Skin epidermis (tissue), 12 donors: ENCODE results near the gene SHTN1.

Source experiments
- H3K27ac ChIP-seq, 21 experiments: fragments of 200-600 bp; sonication (generic) in 11 of 21; one replicate each; pipeline ENCODE4 v1.5.0; 2020; ENCODE audit warnings: mild to moderate bottlenecking in 3 of 21, inconsistent platforms in 2 of 21, moderate library complexity in 2 of 21
- H3K4me3 ChIP-seq, 7 experiments: fragments of 200-600 bp; sonication (generic) in 2 of 7; one replicate each; pipeline ENCODE4 v1.5.0; 2020; ENCODE audit warnings: inconsistent platforms in 2 of 7, mild to moderate bottlenecking in 2 of 7, moderate library complexity in 1 of 7

The SHTN1 gene

GRCh38 chr10:116880716-116881482, 124.1 kb downstream of the SHTN1 start:
- no peak overlapping the region for H3K27ac ChIP-seq
- no peak overlapping the region for H3K4me3 ChIP-seq

GRCh38 chr10:116879817-116880216, 125.2 kb downstream of the SHTN1 start:
- Histone ChIP-seq H3K27ac (no peak overlapping the region), H3K4me3 (no peak overlapping the region)

- Histone ChIP-seq H3K27ac (no peak overlapping the region), H3K4me3 (no peak overlapping the region)
Measured at GRCh38 chr10:116878123-116878522, 126.9 kb downstream of the SHTN1 start.

GRCh38 chr10:116877391-116877790, 127.6 kb downstream of the SHTN1 start:
- Histone ChIP-seq H3K27ac (no peak overlapping the region), H3K4me3 (no peak overlapping the region)

GRCh38 chr10:116875897-116876296, 129.1 kb downstream of the SHTN1 start:
- Histone ChIP-seq H3K27ac (no peak overlapping the region), H3K4me3 (no peak overlapping the region)

- Histone ChIP-seq H3K27ac (no peak overlapping the region), H3K4me3 (no peak overlapping the region)
Measured at GRCh38 chr10:116873134-116873533, 131.9 kb downstream of the SHTN1 start.

GRCh38 chr10:116870949-116871348, 134.0 kb downstream of the SHTN1 start:
- H3K4me3 ChIP-seq, result no peak overlapping the region
- H3K27ac ChIP-seq, result no peak overlapping the region

- H3K27ac ChIP-seq, result no peak overlapping the region
- H3K4me3 ChIP-seq, result no peak overlapping the region
Measured at GRCh38 chr10:116868722-116869121, 136.3 kb downstream of the SHTN1 start.

GRCh38 chr10:116868198-116868676, 136.8 kb downstream of the SHTN1 start:
- Histone ChIP-seq H3K4me3 (no peak overlapping the region), H3K27ac (no peak overlapping the region)

GRCh38 chr10:116866987-116867595, 137.9 kb downstream of the SHTN1 start:
- no peak overlapping the region for H3K27ac ChIP-seq
- H3K4me3 ChIP-seq, result no peak overlapping the region

GRCh38 chr10:116866066-116866465, 138.9 kb downstream of the SHTN1 start:
- H3K27ac ChIP-seq, result no peak overlapping the region
- no peak overlapping the region for H3K4me3 ChIP-seq

- H3K4me3 ChIP-seq, result no peak overlapping the region
- no peak overlapping the region for H3K27ac ChIP-seq
Measured at GRCh38 chr10:116864436-116864835, 140.6 kb downstream of the SHTN1 start.

- Histone ChIP-seq H3K4me3 (no peak overlapping the region), H3K27ac (no peak overlapping the region)
Measured at GRCh38 chr10:116861796-116862195, 143.2 kb downstream of the SHTN1 start.

GRCh38 chr10:116857156-116857555, 147.8 kb downstream of the SHTN1 start:
- no peak overlapping the region for H3K27ac ChIP-seq
- no peak overlapping the region for H3K4me3 ChIP-seq

- Histone ChIP-seq H3K27ac (no peak overlapping the region), H3K4me3 (no peak overlapping the region)
Measured at GRCh38 chr10:116853701-116854100, 151.3 kb downstream of the SHTN1 start.

GRCh38 chr10:116853287-116853686, 151.7 kb downstream of the SHTN1 start:
- Histone ChIP-seq H3K27ac (no peak overlapping the region), H3K4me3 (no peak overlapping the region)

- H3K4me3 ChIP-seq, result no peak overlapping the region
- H3K27ac ChIP-seq, result no peak overlapping the region
Measured at GRCh38 chr10:116852246-116852645, 152.7 kb downstream of the SHTN1 start.

GRCh38 chr10:116850058-116850611, 154.9 kb downstream of the SHTN1 start:
- Histone ChIP-seq H3K4me3 (peak overlapping the region; percentile 47 to 75 (median 54)), H3K27ac (peak overlapping the region in 19 of 21 experiments; percentile 29 to 90 (median 66))

- H3K4me3 ChIP-seq, result peak within 1 kb of the TSS; percentile 47 to 75 (median 54)
- H3K27ac ChIP-seq, result peak within 1 kb of the TSS in 19 of 21 experiments; percentile 44 to 90 (median 67)
Measured at GRCh38 chr10:116849248-116850057, 155.5 kb downstream of the SHTN1 start, which contains the start of gene ENO4. TSS of gene ENO4 (plus strand) at chr10:116849499. CDS start at chr10:116849567, 68 bp downstream.

GRCh38 chr10:116848944-116849247, 156.1 kb downstream of the SHTN1 start:
- H3K27ac ChIP-seq, result peak overlapping the region in 19 of 21 experiments; percentile 44 to 90 (median 67)
- peak overlapping the region; percentile 47 to 75 (median 54) for H3K4me3 ChIP-seq
